ENCODE results near the gene RAX2.

Gene RAX2

DNA sequence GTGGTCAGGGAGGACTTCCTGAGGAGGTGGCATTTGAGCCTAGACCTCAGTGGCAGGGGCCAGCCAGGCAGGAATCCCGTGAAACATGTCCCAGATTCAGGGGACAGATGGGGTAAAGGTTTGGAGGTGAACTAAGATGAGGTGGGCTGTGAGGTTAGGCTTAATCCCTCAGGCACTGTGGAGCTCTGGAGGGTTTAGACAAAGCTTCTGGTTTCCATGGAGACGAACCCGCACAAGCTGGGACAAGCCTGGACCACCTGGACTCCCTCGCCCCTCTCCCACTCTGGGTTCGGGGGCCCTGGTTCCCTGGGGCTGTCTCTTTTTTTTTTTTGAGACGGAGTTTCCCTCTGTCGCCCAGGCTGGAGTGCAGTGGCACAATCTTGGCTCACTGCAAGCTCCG lies 48.1 kb downstream of the RAX2 start:
- Histone ChIP-seq H3F3A (ENCODE audit: low read depth) (no peaks in the 10 kb centered on the region), H3K9ac (ENCODE audit: low read depth, low read length, poor library complexity, severe bottlenecking) (no peak overlapping the region), H3K4me2 (ENCODE audit: low read depth, low read length, poor library complexity, severe bottlenecking) (no peak overlapping the region), H3K9me3 (ENCODE audit: insufficient read depth, low read depth, low read length) (no peaks in the 10 kb centered on the region), H4K20me1 (ENCODE audit: insufficient read depth, low read length, poor library complexity, severe bottlenecking) (no peaks in the 10 kb centered on the region), H2AFZ (ENCODE audit: low read length) (no peak overlapping the region), H3K9me2 (replicated peaks; ENCODE audit: low read depth, low read length) (no peaks in the 10 kb centered on the region), H3K36me3 (ENCODE audit: insufficient read depth, low read length) (no peaks in the 10 kb centered on the region), H3K79me2 (ENCODE audit: insufficient read depth, low read length) (no peaks in the 10 kb centered on the region), H3K4me1 (ENCODE audit: insufficient read depth, low read length, poor library complexity, severe bottlenecking) (peaks cover 9% of the 10 kb centered on the region), H3K27me3 (ENCODE audit: insufficient read depth, low read length, poor library complexity, severe bottlenecking) (no peaks in the 10 kb centered on the region), H3K4me3 (ENCODE audit: low read length, poor library complexity, severe bottlenecking) (no peak overlapping the region)
- TF ChIP-seq, protein P1, sequence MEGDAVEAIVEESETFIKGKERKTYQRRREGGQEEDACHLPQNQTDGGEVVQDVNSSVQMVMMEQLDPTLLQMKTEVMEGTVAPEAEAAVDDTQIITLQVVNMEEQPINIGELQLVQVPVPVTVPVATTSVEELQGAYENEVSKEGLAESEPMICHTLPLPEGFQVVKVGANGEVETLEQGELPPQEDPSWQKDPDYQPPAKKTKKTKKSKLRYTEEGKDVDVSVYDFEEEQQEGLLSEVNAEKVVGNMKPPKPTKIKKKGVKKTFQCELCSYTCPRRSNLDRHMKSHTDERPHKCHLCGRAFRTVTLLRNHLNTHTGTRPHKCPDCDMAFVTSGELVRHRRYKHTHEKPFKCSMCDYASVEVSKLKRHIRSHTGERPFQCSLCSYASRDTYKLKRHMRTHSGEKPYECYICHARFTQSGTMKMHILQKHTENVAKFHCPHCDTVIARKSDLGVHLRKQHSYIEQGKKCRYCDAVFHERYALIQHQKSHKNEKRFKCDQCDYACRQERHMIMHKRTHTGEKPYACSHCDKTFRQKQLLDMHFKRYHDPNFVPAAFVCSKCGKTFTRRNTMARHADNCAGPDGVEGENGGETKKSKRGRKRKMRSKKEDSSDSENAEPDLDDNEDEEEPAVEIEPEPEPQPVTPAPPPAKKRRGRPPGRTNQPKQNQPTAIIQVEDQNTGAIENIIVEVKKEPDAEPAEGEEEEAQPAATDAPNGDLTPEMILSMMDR (conservative IDR thresholded peaks at IDR 0.05; ENCODE audit: low read length): no peak
- no peak for TF ChIP-seq EZH2phosphoT487 (IDR thresholded peaks at IDR 0.05; ENCODE audit: borderline replicate concordance)

DNA sequence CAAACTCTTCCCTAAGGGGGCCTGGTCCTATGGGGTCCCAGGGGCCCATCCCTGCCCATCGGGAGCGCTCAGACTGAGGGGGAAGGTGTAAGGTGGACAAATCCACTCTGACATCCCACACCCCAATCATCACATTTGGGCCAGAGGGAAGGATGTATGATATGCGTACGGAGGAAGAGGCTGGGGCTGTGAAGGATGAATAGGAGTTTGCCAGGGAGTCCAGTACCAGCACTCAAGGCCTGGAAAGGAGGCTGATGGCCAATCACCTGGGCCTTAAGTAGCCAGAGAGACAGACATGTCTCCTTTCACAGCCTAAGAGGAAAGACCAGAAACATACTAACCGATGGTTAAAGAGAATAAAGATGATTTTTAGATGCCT lies 48.9 kb downstream of the RAX2 start:
- H3K4me2 ChIP-seq (ENCODE audit: low read depth, low read length, poor library complexity, severe bottlenecking): no peak overlapping the region
- H3K27me3 ChIP-seq (ENCODE audit: insufficient read depth, low read length, poor library complexity, severe bottlenecking): no peaks in the 10 kb centered on the region
- no peaks in the 10 kb centered on the region for H3K36me3 ChIP-seq (ENCODE audit: insufficient read depth, low read length)
- no peaks in the 10 kb centered on the region for H3K9me2 ChIP-seq (replicated peaks; ENCODE audit: low read depth, low read length)
- no peaks in the 10 kb centered on the region for H3K9me3 ChIP-seq (ENCODE audit: insufficient read depth, low read depth, low read length)
- no peaks in the 10 kb centered on the region for H4K20me1 ChIP-seq (ENCODE audit: insufficient read depth, low read length, poor library complexity, severe bottlenecking)
- TF ChIP-seq EZH2phosphoT487 (IDR thresholded peaks at IDR 0.05; ENCODE audit: borderline replicate concordance): no peak
- TF ChIP-seq, protein P1 (conservative IDR thresholded peaks at IDR 0.05; ENCODE audit: low read length): no peak
- H2AFZ ChIP-seq (ENCODE audit: low read length): no peak overlapping the region
- H3K4me1 ChIP-seq (ENCODE audit: insufficient read depth, low read length, poor library complexity, severe bottlenecking): peaks cover 9% of the 10 kb centered on the region
- no peaks in the 10 kb centered on the region for H3F3A ChIP-seq (ENCODE audit: low read depth)
- H3K9ac ChIP-seq (ENCODE audit: low read depth, low read length, poor library complexity, severe bottlenecking): no peak overlapping the region
- H3K4me3 ChIP-seq (ENCODE audit: low read length, poor library complexity, severe bottlenecking): no peak overlapping the region
- H3K79me2 ChIP-seq (ENCODE audit: insufficient read depth, low read length): no peaks in the 10 kb centered on the region

DNA sequence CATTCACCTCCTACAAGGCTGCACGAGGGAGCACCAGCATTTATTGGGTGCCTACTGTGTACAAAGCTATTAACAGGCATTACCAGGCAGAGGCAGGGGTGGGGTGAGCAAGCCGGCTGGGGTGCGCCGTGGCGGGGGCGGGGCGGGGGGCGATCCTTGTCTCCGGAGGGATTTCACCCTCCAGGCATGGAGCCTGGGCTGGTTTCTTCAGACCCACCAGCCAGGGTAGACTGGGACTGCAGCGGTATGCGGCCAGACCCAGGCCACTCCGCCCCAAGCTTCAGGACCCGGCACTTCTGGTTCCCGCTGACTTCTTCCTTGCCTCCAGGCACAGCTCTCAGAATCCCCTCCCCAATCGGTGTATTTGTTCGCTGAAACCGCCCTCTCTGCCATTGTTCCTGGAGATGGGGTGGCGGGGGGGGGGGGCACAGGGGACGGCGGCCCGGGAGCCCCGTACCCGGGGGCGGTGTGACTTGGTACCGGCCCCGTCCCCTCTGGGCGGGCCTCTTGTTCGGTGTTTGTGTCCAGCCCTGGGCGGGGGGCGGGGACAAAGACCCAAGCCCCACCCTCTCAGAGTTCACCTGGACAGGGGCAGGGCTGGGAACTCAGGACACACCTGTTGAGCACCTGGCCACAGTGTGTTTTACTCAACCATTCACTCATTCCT lies 49.5 kb downstream of the RAX2 start:
- no peaks in the 10 kb centered on the region for H3K9me2 ChIP-seq (replicated peaks; ENCODE audit: low read depth, low read length)
- no peaks in the 10 kb centered on the region for H3K9me3 ChIP-seq (ENCODE audit: insufficient read depth, low read depth, low read length)
- peak overlapping the region; percentile 75 for H3K4me3 ChIP-seq (ENCODE audit: low read length, poor library complexity, severe bottlenecking)
- H3F3A ChIP-seq (ENCODE audit: low read depth): no peaks in the 10 kb centered on the region
- H3K79me2 ChIP-seq (ENCODE audit: insufficient read depth, low read length): no peaks in the 10 kb centered on the region
- H4K20me1 ChIP-seq (ENCODE audit: insufficient read depth, low read length, poor library complexity, severe bottlenecking): no peaks in the 10 kb centered on the region
- no peak overlapping the region for H2AFZ ChIP-seq (ENCODE audit: low read length)
- H3K36me3 ChIP-seq (ENCODE audit: insufficient read depth, low read length): no peaks in the 10 kb centered on the region
- peaks cover 9% of the 10 kb centered on the region for H3K4me1 ChIP-seq (ENCODE audit: insufficient read depth, low read length, poor library complexity, severe bottlenecking)
- no peaks in the 10 kb centered on the region for H3K27me3 ChIP-seq (ENCODE audit: insufficient read depth, low read length, poor library complexity, severe bottlenecking)
- no peak for TF ChIP-seq EZH2phosphoT487 (IDR thresholded peaks at IDR 0.05; ENCODE audit: borderline replicate concordance)
- TF ChIP-seq, protein P1 (conservative IDR thresholded peaks at IDR 0.05; ENCODE audit: low read length): no peak
- peak overlapping the region; percentile 82 for H3K4me2 ChIP-seq (ENCODE audit: low read depth, low read length, poor library complexity, severe bottlenecking)
- peak overlapping the region; percentile 56 for H3K9ac ChIP-seq (ENCODE audit: low read depth, low read length, poor library complexity, severe bottlenecking)

Data from Loucy (cell line).